A172 (cell line): ENCODE measurements around the gene SPIN1. TPM values are rescaled to one million over a fixed set of nuclear protein-coding genes. Genes with fewer than 3 reads are reported as not detected.

Source experiments
- DNase-seq: peaks from one replicate; pipeline ENCODE4 v3.0.0-alpha.2; 2015; ENCODE audit warnings: low spot score
- total RNA-seq: library from RNA; depleted of rRNA; stranded (reverse); fragments of >200 nt; shearing (Covaris generic); gene quantifications from 2 replicates; pipeline ENCODE4 v1.2.3, GENCODE V29; 2014; rRNA removed

Gene SPIN1
- total RNA-seq, 1 experiment from 2014 or later: 246 TPM

DNA sequence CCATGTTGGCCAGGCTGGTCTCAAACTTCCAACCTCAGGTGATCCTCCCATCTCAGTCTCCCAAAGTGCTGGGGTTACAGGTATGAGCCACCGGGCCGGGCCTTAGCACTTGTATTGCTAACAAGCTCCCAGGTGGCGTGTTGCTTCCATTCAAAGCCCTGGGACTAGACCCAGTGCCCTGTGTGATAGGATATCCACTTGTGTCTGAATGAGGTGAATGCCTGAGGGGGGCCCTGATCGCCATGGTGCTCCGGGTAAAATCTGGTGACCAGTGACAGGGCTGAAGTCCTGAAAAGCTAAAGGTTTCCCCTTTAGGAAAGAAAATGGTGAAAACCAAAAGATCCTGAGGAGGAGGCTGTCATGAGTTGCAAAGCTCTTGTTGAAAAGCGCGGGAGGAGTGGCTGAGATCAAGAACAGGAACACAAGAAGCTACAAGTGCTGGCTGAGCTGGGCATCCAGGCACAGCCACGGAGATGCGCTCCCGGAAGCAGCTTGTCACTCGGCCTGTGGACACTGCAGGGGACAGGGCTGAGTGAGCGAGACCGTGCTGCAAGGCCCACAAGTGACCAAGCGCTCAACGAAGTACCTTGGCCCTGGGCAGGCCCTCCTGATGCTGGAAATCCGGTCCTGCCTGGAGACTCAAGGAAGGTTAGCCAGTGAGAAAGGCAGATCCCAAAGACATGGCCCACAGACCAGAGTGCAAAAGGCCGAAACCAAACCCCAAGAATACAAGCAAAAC, 106.9 kb downstream of the SPIN1 start:
- DNase-seq: no peak

DNA sequence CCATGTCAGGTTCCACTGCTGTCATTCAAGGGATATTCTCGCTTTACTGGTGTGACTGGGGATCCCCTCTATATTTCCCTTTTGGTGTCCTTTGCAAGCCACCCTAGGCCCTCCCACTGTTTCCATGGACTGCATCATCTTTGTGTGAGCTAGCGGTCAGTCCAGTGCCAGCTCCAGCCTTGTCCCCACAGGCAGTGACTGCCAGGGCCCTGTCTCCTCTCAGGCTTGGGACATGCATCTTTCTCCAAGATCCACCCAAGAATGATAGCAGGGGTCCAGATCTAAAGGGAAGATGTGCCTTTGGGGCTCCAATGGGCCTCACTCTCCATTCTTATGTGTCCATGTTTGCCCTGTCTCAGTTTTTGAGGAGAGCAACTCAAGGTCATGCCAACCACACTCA, 109.0 kb downstream of the SPIN1 start:
- no peak for DNase-seq

DNA sequence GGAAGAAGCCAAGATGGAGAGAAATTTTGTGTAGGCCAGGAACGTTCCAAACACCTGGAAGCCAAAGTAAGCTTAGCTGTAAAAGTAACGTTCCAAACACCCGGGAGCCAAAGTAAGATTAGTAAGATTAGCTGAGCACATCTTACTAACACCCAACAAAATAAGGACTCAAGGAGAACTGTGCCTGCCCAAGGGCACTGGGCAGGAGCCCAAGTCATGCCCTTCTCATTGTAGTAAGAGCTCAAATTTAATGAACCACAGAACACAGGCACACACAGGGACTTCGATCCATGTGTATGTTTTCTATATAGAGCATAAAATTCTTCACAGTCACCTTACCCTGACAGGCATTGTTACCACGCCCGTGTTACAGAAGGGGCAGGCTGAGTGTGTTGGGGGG, 110.6 kb downstream of the SPIN1 start:
- DNase-seq: no peak

DNA sequence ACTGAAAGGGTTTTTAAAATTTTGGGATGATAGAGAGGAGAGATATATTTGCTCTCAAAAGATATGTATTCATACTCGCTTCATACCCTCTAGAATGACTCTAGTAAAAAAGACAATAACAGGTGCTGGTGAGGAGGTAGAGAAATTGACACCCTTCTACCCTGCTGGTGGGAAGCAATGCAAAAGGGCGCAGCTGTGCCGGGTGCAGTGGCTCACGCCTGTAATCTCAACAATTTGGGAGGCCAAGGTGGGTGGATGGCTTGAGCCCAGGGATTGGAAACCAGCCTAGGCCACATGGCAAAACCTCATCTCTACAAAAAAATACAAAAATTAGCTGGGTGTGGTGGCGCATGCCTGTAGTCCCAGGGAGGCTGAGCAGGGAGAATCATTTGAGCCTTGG, 112.8 kb downstream of the SPIN1 start:
- no peak for DNase-seq

DNA sequence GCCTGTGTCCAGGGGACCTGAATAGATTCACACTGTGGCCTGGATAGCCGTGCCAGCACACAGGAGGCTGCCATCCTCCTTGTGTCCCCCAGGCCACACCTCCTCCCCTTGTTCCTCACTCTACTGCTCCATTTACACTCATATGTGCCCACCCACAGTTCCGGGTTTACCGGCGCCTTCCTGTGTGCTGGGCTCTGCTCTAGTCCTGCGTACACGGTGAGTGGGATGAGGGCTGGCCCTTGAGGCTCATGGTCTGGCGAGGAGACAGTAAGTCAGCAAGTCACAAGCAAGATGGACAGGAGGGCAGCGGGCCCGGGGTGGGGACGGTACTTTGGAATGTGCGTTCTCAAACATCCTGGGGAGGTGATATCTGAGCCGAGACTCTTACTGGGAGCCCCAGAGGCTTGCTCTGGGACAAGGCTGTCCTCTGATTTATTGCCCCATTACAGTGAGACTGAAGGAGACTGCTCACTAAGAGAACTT, 114.3 kb downstream of the SPIN1 start:
- no peak for DNase-seq

DNA sequence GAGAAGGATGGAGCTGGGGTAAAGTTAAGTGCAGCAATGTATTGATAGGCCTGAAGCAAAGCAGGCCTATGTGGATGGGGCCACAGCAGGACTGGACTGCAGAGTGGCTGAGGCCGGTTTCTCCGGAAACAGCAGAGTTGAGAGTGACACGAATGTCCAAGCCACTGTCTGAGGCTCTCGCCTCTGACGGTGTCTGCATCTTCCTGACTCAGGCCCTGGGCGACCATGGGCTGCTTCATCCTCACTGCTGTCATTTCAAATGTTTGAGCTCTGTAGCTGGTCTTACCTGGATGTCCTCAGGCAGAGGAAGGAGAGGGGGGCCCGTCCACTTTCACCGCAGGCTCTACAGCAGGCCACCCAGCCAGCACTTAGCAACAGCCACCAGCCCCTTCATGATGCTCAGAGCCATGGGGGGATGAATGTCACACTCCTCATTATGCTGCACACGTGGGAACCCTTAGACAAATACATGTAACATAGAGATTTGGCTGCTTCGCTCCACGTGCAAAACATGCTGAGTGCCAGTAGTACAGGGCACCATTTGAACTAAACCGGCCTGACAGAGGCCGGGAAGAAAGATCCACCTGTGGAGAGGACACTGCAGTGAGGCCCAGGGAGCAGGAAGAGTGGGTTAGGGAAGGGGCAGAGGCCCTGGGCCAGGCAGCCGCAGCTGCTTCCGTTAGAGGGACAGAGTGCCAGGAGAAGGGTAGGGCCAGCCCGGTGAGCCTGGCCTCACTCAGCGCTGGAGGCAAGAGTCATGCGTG, 115.0 kb downstream of the SPIN1 start:
- DNase-seq: no peak

DNA sequence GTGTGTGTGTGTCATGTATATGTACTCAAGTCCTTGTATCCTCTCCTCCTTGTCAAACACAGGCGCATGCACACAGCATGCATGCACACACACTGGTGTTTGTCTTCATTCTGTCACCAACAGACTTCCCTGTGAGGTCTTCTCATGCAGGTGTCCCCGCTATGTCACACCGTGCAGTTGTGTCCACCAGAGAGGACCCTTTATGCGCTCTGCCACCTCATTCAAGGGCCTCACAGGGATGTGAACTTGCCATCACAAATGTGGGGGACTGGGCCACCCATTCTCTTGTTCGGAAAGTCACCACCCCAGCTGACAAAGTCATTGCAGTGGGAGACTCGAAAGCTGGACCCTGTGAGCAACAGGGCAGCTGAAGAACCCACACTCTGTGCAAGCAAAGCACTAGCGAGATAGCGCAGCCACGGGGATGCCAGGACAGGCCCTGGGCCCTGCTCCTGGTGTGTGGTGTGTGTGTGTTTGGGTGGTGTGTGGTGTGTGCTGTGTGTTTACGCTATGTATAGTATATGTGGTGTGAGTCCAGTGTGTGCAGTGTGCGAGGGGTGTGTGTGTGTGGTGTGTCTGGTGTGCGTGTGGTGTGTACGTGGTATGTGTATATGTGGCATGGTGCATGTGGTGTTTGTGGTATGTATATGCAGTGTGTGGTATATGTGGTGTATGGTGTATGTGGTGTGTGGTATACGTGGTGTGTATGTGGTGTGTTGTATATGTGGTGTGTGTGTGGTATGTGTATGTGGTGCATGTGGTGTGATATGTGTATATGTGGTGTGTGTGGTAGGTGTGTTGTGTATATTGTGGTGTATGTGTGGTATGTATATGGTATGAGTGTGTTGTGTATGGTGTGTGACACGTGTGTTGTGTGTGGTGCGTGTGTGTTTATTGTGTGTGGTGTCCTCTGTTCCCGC, 115.9 kb downstream of the SPIN1 start:
- DNase-seq: no peak

DNA sequence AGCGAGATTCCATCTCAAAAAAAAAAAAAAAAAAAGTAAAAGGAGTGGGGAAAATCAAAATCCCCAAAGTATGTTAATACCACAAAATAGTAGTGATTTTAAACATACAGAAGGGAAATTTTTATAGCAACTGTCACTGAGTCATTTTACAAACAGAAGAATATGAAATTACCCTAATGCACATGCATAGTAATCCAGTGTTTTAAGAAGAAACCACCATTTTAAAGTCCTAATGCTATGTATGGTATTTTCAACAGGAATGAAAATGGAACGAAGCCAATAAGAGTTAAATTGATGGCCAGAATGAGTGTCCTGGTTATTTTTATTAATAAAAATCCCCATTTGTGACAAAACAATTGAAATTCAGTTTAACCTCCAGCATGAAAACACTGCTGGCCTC, 120.1 kb downstream of the SPIN1 start:
- DNase-seq: no peak

DNA sequence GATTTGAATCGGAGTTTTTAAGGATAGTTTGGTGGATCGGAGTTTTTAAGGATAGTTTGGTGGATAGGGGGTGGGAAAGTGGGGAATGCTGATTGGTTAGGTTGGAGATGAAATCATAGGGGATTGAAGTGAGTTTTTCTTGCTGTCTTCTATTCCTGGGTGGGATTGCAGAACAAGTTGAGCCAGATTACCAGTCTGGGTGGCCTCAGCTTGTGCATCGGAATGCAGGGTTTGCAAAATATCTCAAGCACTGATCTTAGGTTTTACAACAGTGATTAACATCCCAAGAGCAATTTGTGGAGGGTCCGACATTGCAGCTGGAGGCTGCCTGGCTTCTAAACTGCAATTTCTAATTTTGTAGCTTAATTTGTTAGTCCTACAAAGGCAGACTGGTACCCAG, 123.7 kb downstream of the SPIN1 start:
- DNase-seq: no peak

DNA sequence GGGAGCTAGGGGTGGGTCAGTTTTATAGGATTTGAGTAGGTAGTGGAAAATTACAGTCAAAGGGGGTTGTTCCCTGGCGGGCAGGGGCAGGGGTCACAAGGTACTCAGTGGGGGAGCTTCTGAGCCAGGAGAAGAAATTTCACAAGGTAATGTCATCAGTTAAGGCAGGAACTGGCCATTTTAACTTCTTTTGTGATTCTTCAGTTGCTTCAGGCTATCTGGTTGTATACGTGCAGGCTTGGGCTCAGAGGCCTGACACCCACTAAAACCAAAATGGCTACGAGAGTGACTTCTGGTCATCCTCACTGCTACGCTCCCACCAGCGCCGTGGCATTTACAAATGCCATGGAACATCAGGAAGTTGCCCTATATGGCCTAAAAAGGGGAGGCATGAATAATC, 126.0 kb downstream of the SPIN1 start:
- DNase-seq: no peak

DNA sequence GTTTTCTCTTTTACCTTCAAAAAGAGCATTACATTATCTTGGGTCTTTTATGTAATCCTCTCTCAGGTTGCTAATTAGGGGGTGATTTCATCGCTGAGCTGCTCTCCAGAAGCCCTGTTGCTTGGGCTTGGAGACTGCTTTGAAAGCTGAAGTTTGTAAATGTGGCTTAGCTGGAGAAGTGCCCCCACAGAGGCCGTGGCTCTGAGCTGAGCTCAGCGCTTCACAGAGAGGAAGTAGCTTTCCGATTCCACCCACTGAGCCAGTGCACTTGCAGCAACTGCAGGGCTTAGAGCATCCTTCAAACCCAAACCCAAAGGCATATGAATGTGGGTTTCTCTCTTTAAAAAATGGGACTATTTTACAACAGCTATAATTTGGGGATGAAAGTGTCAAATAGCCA, 133.1 kb downstream of the SPIN1 start:
- no peak for DNase-seq

DNA sequence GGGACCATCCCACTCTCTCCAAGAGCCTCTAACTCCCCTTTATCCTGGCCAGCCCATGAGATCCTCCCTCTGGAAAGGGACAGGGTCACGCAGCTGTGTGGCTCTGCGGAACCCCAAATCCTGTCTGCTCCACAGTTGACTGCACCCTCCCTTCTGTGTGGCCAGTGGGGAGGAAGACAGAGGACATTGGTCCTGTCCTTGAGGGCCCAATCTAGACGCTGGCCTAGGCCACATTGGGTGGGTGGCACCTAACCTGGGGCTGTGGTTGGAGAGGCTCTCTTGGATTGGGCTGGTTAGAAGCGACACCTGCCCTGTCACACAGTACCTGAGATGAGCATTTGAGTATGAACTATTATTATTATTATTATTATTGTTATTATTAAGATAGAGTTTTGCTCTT, 134.1 kb downstream of the SPIN1 start:
- no peak for DNase-seq

DNA sequence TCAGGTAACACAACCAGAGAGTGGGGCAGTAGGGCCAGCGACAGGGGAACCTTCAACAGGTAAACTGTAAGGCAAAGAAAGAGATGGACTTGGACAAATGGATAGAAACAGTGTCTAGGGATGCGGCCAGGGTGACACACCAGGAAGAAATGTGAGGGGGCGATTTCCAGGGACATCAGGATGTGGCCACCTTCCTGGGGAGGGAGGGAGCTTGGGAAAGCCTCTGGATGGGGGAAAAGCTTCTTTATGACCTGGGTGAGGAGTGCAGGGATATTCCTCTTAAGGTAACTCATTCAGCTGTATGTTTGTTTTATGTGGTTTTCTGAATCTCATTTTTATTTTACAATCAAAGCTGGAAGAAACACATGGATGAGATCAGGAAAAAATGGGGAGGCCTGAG, 134.8 kb downstream of the SPIN1 start:
- DNase-seq: peak; percentile 87

DNA sequence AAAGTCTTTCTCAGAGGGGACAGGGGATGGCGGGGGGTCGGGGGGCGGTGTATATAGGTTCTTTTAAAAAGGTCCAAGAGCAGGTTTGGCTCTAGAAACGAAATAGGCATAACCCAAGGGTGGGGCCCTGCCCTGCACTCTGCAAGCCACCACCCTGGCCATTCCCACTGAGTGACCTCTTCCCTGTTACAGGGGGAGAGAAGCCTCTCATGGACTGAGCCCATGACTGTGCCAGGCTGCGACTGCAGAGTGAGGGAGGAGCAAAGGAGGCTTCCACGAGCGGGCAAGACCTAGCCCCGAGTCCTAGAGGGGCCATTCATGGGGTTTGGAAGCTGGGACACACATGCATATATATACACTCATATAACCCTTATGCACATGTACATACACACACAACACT, 136.7 kb downstream of the SPIN1 start:
- no peak for DNase-seq

DNA sequence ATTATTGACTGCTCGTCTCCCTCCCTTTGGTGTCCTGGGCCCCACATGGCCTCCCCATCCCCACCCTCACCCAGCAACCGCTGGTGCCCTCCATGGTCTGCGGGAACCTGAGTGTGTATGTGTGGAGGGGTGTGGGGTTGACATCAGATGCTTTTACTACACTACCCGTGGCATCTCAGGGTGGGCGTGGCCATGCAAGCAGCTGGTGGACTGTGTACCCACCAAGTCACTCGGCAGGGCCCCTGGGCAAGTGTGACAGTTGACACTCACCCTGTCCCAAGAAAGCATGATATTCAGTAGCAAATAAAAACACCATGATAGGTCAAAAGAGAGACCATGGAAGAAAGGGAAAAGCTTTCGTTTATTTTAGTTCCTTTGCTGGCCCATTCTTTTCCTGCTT, 139.4 kb downstream of the SPIN1 start:
- DNase-seq: no peak

Other genes with a start within 250 kb of the SPIN1 start
- gene SPATA31C2, start 250.0 kb upstream of the SPIN1 start, total RNA-seq: not detected in 2 replicates
- 0.43 and 1.2 TPM in 2 replicates for gene NXNL2, start 146.7 kb downstream of the SPIN1 start, total RNA-seq